H7 (cell line): ENCODE measurements around the gene PROX1. TPM values are rescaled to one million over a fixed set of nuclear protein-coding genes. Genes with fewer than 3 reads are reported as not detected.
"Not testable (repeated sequence)": the region's sequence is repeated elsewhere in the genome, so short reads cannot be mapped to it uniquely, and the experiment has no call there.

Source experiments
- DNase-seq: peaks from one replicate; pipeline ENCODE4 v3.0.0; 2012
- H3K27me3 ChIP-seq: 2 replicates; pipeline ENCODE4 v1.6.0; 2011; ENCODE audit warnings: mild to moderate bottlenecking, low read length; ENCODE audit not compliant: control insufficient read depth, insufficient read depth
- H3K36me3 ChIP-seq: replicated peaks from 2 replicates; pipeline ENCODE4 v1.5.1; 2011; ENCODE audit warnings: low read length; ENCODE audit not compliant: control insufficient read depth, insufficient read depth
- H3K4me3 ChIP-seq: 2 replicates; pipeline ENCODE4 v1.5.1; 2011; ENCODE audit warnings: low read depth, mild to moderate bottlenecking, control low read depth, low read length, moderate library complexity; ENCODE audit not compliant: insufficient read depth
- total RNA-seq: library from RNA; depleted of rRNA; stranded (reverse); fragments of >200 nt; shearing (Covaris generic); gene quantifications from 2 replicates; pipeline ENCODE4 v1.2.3, GENCODE V29; 2014

Gene PROX1
- total RNA-seq, 1 experiment from 2014 or later = 2.3 TPM

DNA sequence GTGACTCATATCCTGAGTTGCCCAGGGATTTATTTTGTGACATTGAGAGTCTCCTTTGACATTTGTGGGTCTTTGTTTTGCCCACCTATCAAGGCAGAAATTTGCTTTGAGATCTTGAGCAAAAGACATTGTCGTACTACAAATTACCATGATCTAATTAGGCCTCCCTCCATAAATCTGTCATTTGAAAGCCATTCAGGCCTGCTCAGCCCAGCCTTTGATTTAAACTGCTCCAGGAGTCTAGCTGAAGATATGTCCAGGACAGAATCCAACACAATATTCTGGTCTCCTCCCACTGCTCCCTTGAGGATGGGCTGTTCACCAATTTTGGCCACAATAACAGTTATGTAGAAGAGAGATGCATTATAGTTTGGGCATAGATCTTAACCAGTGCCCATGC lies 86.7 kb downstream of the PROX1 start:
- H3K4me3 ChIP-seq = no peak overlapping the region
- H3K27me3 ChIP-seq = no peaks in the 10 kb centered on the region
- DNase-seq = no peak
- H3K36me3 ChIP-seq = no peaks in the 10 kb centered on the region

- DNase-seq = no peak
- no peaks in the 10 kb centered on the region for H3K36me3 ChIP-seq
- no peaks in the 10 kb centered on the region for H3K27me3 ChIP-seq
- H3K4me3 ChIP-seq = no peak overlapping the region
Measured at GRCh38 chr1:214075305-214075998, 87.7 kb downstream of the PROX1 start.

GRCh38 chr1:214075999-214076707 lies 88.4 kb downstream of the PROX1 start:
- Histone ChIP-seq H3K27me3 (no peaks in the 10 kb centered on the region), H3K36me3 (no peaks in the 10 kb centered on the region), H3K4me3 (no peak overlapping the region)
- no peak for DNase-seq

DNA sequence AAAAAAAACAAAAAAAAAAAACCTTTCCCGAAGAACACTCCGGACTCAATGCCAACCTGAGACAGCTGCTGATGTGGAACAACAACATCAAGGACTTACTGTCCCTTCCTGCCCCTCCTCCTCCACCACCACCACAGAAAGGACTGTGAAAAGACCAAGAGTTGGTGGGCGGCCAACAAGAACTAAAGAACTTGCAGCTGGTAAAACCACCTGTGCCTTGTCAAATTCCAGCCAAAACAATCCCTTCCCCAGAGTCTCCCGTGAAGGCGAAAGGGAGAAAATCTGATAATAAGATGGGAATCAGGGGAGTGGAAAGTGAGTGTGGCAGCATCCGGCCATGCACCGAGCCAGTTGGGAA lies 88.9 kb downstream of the PROX1 start:
- Histone ChIP-seq H3K27me3 (no peaks in the 10 kb centered on the region), H3K4me3 (no peak overlapping the region), H3K36me3 (no peaks in the 10 kb centered on the region)
- DNase-seq = no peak

DNA sequence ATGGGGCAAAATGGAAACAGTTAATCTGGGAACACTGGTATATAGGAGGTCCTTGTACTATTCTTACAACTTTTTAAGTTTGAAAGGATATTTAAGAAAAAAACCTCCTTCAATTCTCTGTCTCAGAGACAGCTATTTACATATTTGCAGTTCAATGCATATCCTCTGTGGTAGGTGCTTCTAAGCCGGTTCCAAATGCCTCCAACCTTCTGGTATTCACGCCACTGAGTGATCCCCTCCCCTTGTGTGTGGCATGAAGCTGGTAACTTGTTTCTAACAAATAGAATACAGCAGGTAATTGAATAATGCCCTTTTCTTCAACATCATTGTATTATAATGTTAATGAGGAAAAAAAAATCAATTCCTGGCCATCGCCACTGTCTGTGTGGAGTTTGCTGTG lies 91.2 kb downstream of the PROX1 start:
- DNase-seq = peak; percentile 12
- Histone ChIP-seq H3K4me3 (no peak overlapping the region), H3K36me3 (no peaks in the 10 kb centered on the region), H3K27me3 (no peaks in the 10 kb centered on the region)

GRCh38 chr1:214085325-214085724 lies 97.6 kb downstream of the PROX1 start:
- H3K4me3 ChIP-seq = no peak overlapping the region

GRCh38 chr1:214086945-214087344 lies 99.2 kb downstream of the PROX1 start:
- Histone ChIP-seq H3K27me3 (no peaks in the 10 kb centered on the region), H3K36me3 (no peaks in the 10 kb centered on the region), H3K4me3 (no peak overlapping the region)
- DNase-seq = no peak

More at GRCh38 chr1:214085325-214085724, 97.6 kb downstream of the PROX1 start:
- H3K36me3 ChIP-seq = no peaks in the 10 kb centered on the region
- no peaks in the 10 kb centered on the region for H3K27me3 ChIP-seq
- no peak for DNase-seq

- not testable (repeated sequence) for DNase-seq, H3K4me3 ChIP-seq, H3K36me3 ChIP-seq, H3K27me3 ChIP-seq
Measured at GRCh38 chr1:214089003-214089402, 101.2 kb downstream of the PROX1 start.
